HG03039 (cell line): ENCODE data around the gene ZIC2.
"Not testable (repeated sequence)": the region's sequence is repeated elsewhere in the genome, so short reads cannot be mapped to it uniquely, and the experiment has no call there.

Source experiments
- ATAC-seq: cut with Tn5 transposase; IDR thresholded peaks from one replicate; pipeline ENCODE4 v1.9.1; 2021; ENCODE audit warnings: mild to moderate bottlenecking, moderate library complexity; ENCODE audit not compliant: unreplicated experiment

ZIC2 gene

DNA sequence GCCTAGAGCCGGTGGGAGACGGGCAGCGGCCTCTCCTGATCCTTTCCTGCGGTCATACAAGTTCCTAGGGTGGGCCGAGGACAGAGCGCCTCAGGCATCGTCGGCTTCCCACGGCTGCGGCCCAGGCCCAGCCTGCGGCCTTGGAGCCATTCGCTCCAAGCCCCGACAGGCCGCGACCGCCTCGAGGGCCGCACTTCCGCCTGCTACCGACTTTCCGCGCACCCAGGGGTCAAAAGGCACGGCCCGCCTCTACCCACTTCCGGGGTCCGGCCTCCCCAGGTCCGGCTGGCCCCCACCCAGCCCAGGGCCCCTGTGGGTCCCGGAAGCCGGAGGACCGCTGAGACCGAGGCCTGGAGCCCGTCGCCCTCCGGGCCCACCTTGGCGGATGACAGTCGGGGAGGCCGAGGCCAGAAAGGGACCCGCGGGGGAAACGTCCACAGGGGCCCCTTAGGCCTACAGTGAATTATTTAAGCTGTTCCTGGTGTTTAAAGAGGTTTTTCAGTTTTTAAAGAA is 16.2 kb downstream of the ZIC2 start:
- ATAC-seq = no peak

DNA sequence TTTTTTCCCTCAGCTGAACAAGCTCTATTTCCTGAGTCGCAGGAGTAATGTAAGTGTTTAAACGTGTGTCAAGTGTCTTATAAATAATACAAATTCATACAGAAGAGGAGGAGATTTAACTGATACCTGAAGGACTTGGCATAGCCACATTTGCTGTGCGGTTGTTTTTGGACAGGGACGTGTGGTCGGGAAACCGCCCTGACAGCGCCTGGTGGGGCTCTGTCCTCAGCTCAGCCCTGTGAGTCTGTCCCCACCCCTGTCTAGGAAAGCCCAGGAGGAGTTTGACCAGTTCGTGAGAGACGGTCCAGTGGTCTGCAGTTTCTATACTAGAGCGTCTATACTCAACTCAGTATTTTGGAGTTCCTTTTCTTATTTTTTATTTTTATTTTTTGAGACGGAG is 16.7 kb downstream of the ZIC2 start:
- no peak for ATAC-seq

DNA sequence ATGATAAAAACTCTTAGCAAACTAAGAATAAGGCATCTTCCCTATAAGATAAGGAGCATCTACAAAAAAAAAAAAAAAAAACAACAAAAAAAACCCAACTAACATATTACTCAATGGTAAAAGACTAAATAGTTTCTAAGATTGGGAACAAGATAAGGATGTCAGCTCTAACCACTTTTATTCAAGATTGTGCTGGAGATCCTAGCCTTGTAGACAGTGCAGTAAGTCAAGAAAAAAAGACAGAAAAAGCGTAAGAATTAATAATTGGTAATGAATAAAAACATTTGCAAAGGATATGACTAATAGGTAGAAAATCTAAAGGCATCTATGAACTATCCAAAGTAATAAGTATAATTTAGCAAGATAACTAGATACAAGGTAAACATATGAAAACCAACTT is 33.0 kb downstream of the ZIC2 start:
- no peak for ATAC-seq

DNA sequence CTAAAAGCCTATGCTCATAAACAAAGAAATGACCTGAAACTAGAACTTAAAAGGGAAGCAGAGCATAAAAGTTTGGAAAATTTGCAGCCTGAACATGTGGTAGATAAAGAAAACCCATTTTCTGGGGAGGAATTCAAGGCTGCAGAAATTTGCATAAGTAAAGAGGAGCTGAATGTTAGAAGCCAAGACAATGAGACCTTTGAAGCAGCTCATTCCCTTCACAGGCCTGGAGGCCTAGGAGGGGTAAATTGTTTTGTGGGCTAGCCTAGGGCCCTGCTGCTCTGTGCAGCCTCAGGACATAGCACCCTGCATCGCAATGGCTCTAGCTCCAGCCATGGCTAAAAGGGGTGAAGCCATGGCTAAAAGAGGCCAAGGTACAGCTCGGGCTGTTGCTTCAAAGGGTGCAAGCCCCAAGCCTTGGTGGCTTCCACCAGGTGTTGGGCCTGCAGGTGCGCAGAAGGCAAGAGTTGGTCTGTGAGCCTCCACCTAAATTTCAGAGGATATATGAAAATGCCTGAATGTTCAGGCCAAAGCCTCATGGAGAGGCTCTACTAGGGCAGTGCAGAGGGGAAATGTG is 38.3 kb downstream of the ZIC2 start:
- no peak for ATAC-seq

DNA sequence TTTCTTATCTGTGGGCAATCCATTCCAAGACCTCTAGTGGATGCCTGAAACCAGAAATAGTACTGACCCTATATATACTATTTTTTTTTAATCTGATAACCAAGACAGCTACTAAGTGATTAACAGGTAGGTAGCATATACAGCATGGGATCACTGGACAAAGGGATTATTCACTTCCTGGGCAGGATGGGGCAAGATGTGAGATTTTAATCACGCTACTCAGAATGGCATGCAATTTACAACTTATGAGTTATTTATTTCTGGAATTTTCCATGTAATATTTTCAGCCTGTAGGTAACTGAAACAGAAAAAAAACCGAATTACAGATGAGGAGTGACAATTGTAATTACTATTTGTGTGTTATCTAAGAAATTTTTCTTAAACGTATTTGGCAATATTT is 41.2 kb downstream of the ZIC2 start:
- ATAC-seq = no peak

DNA sequence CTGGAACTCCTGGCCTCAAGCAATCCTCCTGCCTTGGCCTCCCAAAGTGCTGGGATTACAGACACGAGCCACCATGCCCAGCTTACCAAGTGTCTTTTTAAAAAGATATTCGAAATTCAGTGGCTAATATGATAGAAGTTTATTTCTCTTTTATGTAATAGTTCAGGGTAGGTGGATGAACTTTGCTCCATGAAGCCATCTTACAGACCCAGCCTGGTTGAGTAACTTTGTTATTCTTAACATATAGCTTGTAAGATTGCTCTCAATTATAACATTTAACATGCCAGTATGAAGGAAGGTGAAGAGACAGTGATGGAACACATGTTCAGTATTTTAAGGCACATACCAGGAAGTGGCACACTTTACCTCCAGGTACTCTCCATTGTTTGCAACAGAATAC is 42.4 kb downstream of the ZIC2 start:
- ATAC-seq = no peak

DNA sequence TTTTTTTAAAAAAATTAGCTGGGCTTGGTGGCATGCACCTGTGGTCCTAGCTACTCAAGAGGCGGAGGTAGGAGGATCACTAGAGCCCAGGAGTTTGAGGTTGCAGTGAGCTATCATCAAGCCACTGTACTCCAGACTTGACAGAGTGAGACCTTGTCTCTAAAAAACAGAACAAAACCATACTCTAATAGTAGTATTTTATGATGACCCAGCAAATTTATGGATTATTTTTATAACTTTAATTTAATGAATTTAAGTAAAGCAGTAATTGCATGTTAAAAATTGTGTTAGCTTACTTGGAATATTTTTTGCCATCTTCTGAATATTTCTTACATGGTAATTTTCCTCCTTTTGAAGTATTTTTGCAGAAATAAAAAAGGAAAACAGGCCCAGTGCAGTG is 48.3 kb downstream of the ZIC2 start:
- no peak for ATAC-seq

DNA sequence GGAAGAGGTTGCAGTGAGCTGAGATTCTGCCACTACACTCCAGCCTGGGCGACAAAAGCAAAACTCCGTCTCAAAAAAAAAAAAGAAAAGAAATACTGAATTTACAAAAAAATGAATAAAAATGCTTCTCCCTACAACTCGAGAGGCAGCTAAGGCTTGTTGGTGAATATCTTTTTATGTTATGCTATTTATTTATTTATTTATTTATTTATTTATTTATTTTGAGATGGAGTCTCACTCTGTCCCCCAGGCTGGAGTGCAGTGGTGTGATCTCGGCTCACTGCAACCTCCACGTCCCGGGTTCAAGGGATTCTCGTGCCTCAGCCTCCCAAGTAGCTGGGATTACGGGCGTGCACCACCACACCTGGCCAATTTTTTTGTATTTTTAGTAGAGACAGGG is 51.1 kb downstream of the ZIC2 start:
- ATAC-seq = not testable (repeated sequence)

DNA sequence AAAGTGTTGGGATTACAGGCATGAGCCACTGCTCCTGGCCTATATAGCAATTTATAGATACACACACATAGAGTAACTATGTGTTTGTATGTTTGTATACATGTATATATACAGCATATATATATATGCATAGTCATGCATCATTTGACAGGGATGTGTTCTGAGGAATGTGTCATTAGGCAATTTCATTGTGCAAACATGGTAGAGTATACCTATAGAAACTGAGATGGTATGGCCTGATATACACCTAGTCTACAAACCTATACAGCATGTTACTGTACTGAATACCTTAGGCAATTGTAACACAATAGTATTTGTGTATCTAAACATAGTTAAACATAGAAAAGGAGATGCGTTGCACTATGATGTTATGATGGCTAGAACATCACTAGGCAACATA is 54.4 kb downstream of the ZIC2 start:
- ATAC-seq = no peak
